Lower lobe of right lung (tissue), 2 donors: Measurements from ENCODE around the gene ZNF556. TPM values are rescaled to one million over a fixed set of nuclear protein-coding genes. Genes with fewer than 3 reads are reported as not detected.
"Not testable (repeated sequence)": the region's sequence is repeated elsewhere in the genome, so short reads cannot be mapped to it uniquely, and the experiment has no call there.

Experiments
- ATAC-seq, 2 donors: fragments of 200-7000 bp; cut with Tn5 transposase; one replicate each; pipeline ENCODE4 v1.9.1; 2020 to 2022; ENCODE audit warnings: mild to moderate bottlenecking in 2 of 2, moderate library complexity in 2 of 2
- DNase-seq: peaks from one replicate; pipeline ENCODE4 v3.0.0-alpha.2; 2020
- H3K27ac ChIP-seq: fragments of 200-600 bp; one replicate; pipeline ENCODE4 v1.8.0; 2022
- H3K27me3 ChIP-seq: fragments of 200-600 bp; one replicate; pipeline ENCODE4 v1.8.0; 2022; ENCODE audit warnings: low read depth
- H3K36me3 ChIP-seq: fragments of 200-600 bp; one replicate; pipeline ENCODE4 v1.8.0; 2022; ENCODE audit warnings: mild to moderate bottlenecking
- H3K4me1 ChIP-seq: fragments of 200-600 bp; one replicate; pipeline ENCODE4 v1.8.0; 2022
- H3K4me3 ChIP-seq: fragments of 200-600 bp; one replicate; pipeline ENCODE4 v1.8.0; 2022; ENCODE audit warnings: mild to moderate bottlenecking
- H3K9me3 ChIP-seq: fragments of 200-600 bp; one replicate; pipeline ENCODE4 v1.8.0; 2022
- intact Hi-C: fragments of 100-400 bp; cut with DNase I; formaldehyde crosslinking; loops from one replicate; pipeline ENCODE4 v1.11.0; 2022
- total RNA-seq: library from RNA; stranded (reverse); fragmentation: NEBNext Ultra II Directional; extraction: Animal tissue kit (Norgen Biotek cat#: 25700); gene quantifications from one replicate; pipeline ENCODE4 v1.2.1, GENCODE V29; 2021
- TF ChIP-seq, protein P1 (sequence below): fragments of 200-600 bp; IDR thresholded peaks from one replicate; pipeline ENCODE4 v1.8.0; 2022; ENCODE audit warnings: antibody characterized with exemption, mild to moderate bottlenecking
- donor health status: DM: no; HTN: yes; CAD: no; lungs with severe emphysema.

Gene ZNF556
- total RNA-seq, 1 donor from 2014 or later, result not detected

DNA sequence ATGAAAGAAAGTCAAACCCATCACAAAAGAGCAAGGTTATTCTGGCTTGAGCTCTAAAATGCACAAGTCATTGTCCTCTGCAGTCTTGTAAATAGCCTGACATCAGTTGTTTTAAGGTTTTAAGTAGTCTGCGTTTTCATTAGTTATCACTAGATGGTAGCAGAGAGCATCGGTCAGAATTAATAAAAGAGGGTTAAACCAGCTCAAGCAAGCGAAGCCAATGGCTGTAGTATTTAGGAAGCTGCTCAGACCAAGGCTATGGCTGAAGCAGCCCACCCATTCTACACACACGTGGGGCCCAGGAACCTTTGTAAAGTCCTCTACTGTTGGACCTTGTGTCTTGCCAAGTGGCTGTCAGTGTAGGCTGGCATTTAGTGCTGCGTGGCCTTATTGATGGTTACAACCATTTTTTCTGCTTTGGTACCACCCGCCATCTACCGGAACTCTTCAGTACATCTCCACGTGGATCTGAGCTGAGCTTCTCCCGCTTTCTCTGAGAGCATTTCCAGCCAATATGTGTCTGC lies 20.3 kb downstream of the ZNF556 start:
- DNase-seq (no peak), ATAC-seq (peak; percentile 80 to 84)
- Histone ChIP-seq H3K36me3 (no peaks in the 10 kb centered on the region), H3K27ac (no peak overlapping the region), H3K27me3 (no peaks in the 10 kb centered on the region), H3K9me3 (no peaks in the 10 kb centered on the region), H3K4me3 (no peak overlapping the region), H3K4me1 (peaks cover 9% of the 10 kb centered on the region)
- TF ChIP-seq, protein P1, sequence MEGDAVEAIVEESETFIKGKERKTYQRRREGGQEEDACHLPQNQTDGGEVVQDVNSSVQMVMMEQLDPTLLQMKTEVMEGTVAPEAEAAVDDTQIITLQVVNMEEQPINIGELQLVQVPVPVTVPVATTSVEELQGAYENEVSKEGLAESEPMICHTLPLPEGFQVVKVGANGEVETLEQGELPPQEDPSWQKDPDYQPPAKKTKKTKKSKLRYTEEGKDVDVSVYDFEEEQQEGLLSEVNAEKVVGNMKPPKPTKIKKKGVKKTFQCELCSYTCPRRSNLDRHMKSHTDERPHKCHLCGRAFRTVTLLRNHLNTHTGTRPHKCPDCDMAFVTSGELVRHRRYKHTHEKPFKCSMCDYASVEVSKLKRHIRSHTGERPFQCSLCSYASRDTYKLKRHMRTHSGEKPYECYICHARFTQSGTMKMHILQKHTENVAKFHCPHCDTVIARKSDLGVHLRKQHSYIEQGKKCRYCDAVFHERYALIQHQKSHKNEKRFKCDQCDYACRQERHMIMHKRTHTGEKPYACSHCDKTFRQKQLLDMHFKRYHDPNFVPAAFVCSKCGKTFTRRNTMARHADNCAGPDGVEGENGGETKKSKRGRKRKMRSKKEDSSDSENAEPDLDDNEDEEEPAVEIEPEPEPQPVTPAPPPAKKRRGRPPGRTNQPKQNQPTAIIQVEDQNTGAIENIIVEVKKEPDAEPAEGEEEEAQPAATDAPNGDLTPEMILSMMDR, result peak; percentile 70
- intact Hi-C loops, result no loop called here

DNA sequence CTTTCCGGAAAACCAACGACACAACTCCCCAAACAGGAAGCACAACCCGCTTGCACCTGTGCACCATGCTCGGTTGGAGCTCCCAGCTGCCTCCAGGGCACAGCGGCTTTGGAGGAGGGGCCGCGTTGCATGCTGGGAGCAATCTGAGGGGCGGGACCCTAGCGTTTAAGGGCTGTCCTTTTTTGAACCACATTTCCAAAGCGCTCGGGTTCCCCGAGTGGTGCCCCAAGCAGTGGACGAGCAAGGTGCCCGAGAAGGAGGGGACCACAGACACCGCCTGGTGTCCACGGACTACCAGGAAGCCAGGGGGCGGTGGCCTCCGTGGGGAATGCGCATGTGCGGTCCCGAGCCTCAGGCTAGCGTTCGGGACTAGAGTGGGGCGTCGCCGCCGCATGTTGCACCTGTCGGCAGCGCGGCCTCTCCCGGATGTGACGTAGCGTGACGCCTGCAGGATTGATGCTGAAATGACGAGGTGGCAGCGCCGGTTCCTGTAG lies 21.6 kb downstream of the ZNF556 start:
- intact Hi-C loops, result no loop called here
- H3K27ac ChIP-seq, result peak overlapping the region; percentile 34
- H3K27me3 ChIP-seq, result no peaks in the 10 kb centered on the region
- no peaks in the 10 kb centered on the region for H3K9me3 ChIP-seq
- H3K36me3 ChIP-seq, result no peaks in the 10 kb centered on the region
- peak overlapping the region; percentile 48 for H3K4me3 ChIP-seq
- TF ChIP-seq, protein P1, result no peak
- peak; percentile 53 for DNase-seq
- peaks cover 9% of the 10 kb centered on the region for H3K4me1 ChIP-seq
- ATAC-seq, result peak; percentile 28 to 59

DNA sequence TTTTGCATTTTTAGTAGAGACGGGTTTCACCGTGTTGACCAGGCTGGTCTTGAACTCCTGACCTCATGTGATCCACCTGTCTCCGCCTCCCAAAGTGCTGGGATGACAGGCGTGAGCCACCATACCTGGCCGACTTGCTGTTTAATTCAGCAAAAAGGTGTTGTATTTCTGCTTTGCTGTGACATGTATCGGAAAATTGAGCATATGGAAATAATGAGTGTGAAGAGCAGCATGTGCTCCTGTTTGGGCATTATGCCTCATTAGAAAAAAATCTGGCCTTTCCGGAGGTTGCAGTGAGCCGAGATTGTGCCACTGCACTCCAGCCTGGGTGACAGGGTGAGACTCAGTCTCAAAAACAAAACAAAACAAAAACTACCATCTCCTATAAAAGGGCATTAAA lies 23.4 kb downstream of the ZNF556 start:
- H3K4me1 ChIP-seq, H3K9me3 ChIP-seq, DNase-seq, H3K27me3 ChIP-seq, intact Hi-C loops, H3K36me3 ChIP-seq, H3K4me3 ChIP-seq, ATAC-seq, H3K27ac ChIP-seq: not testable (repeated sequence)

DNA sequence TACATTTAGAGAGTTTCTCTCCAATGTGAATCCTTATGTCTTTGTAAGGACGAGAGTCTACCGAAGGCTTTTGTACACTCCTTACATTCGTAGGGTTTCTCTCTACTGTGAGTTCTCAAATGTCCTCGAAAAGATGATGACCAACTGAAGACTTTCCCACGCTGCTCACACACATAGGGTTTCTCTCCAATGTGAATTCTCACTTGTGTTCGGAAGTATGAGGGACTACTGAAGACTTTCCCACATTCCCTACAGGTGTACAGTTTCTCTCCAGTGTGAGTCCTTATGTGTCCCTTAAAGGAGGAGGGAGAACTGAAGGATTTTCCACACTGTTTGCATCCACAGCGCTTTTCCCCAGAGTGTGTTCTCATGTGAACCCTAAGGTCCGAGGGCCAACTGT lies 29.6 kb downstream of the ZNF556 start:
- intact Hi-C loops, result no loop called here
- ATAC-seq (no peak), DNase-seq (no peak)
- no peaks in the 10 kb centered on the region for H3K27me3 ChIP-seq
- no peak overlapping the region for H3K4me3 ChIP-seq
- no peaks in the 10 kb centered on the region for H3K36me3 ChIP-seq
- H3K4me1 ChIP-seq, result peaks cover 5% of the 10 kb centered on the region
- no peak overlapping the region for H3K27ac ChIP-seq
- H3K9me3 ChIP-seq, result peaks cover 7% of the 10 kb centered on the region
- TF ChIP-seq, protein P1, result no peak

DNA sequence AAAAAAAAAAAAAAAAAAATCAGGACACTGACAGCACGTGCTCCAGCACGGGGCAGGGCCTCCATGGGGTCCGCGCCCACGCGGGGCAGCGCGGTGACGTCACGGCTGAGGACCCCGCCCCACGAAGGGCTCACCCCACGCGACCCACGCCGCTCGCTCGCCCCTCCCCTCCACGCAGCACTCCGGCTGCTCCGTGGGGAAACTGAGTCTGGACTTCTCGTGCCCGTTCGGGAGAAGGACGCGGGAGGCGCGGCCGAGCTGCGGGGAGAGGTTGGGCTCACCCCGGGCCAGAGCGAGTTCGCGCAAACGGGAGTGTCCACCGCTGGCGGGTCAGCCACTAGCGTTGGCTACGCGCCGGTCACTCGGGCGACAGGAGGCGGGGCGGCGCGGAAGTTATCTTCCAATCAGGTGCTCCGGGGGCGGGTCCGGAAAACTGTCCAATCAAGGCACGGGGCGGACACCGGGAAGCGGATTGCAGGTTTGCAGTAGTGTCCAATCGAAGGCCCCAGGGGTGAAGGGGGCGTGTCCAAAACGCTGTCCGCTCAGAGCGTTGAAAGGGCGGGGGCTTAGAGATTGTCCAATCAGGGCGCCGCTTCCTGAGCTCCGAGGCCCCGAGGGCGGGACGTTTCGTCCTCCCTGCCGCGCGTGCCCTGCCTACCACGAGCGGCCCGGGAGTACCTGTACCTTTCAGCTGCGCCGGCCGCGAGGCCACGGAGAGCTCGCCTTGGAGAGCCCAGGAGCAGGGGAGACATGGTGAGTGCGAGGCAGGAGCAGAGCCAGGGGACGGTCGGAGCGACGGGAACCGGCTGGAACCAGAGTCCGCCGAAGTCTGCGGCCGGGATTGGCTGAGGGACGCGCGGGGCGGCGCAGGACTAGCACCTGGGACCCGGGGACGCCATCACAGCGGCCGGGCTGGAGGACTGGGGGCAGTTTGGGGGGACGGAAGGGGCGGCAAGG lies 33.4 kb downstream of the ZNF556 start, which contains the start of gene ZNF57:
Gene ZNF57 (plus strand): TSS at position 633 of the 957 bp plus-strand sequence. CDS start 118 bp downstream, at position 751.
- intact Hi-C loops, result no loop called here
- TF ChIP-seq, protein P1, result no peak
- Histone ChIP-seq H3K9me3 (peaks cover 7% of the 10 kb centered on the region), H3K36me3 (no peaks in the 10 kb centered on the region), H3K27me3 (no peaks in the 10 kb centered on the region), H3K27ac (peak within 1 kb of the TSS; percentile 88), H3K4me1 (peaks cover 6% of the 10 kb centered on the region), H3K4me3 (peak within 1 kb of the TSS; percentile 71)
- DNase-seq (peak; percentile 100), ATAC-seq (peak; percentile 99)
